Inflammatory macrophage treated with lipopolysaccharide for 4 hours (primary cell): ENCODE measurements around the gene INKA1.
"Not testable (repeated sequence)": the region's sequence is repeated elsewhere in the genome, so short reads cannot be mapped to it uniquely, and the experiment has no call there.

Experiments used
- DNase-seq: peaks from one replicate; pipeline ENCODE4 v3.0.0-alpha.2; 2020

INKA1 gene

DNA sequence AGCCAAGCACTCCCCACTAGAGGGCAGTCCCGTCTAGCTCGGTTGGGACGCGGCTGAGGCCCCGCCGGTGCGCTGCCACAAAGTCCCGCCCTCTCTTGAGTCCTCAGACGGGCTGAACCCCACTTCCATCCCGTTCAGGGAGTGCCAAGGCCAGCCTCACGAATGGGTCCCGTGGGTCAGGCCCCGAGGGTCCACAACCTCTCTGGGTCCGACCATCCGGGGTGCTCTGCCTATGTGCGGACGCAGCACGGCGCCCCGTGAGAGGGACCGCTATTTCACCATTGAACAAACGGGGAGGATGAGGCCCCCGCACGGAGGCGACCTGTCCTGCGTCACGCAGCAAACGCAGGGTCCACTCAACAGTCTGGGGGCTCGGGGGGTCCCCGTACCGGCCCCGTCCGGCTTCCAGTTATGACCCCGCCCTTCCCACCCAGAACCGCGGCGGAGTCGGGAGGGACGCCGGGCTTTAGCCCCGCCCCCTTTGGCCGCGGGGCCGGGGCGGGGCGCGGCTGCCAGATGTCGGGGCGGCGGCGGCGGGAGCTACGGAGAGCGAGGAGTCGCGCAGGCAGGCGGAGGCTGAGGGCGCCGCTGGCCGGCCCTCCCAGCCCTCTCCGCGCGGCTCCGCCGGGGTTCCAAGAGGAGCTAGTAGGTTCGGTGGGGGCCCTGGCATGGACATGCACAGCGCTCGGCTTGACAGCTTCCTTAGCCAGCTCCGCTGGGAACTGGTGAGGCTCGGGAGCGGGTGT is at the start of gene INKA1:
Gene INKA1, plus strand, starts transcription at position 543 of the 746 bp plus-strand sequence. Its CDS starts 132 bp downstream, at position 675.
- DNase-seq, result peak; percentile 86

DNA sequence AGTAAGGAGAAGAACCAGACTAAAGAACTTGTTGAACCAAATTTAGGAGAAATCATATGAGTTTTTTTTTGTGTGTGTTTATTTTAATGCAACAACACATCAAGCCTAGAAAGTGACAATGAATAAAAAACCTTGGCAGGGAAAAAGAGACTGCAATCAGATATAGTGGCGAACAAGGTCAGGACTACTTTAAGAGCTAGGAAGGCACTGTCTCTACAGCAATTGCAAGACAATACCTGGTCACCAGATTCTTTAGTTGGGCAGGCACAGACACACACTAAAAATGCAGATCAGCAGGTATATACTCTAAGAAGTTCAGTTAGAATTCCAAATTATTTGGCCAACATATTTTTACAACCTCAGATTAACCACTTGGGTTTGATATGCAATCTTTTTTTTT is 48.5 kb upstream of the INKA1 start:
- no peak for DNase-seq

DNA sequence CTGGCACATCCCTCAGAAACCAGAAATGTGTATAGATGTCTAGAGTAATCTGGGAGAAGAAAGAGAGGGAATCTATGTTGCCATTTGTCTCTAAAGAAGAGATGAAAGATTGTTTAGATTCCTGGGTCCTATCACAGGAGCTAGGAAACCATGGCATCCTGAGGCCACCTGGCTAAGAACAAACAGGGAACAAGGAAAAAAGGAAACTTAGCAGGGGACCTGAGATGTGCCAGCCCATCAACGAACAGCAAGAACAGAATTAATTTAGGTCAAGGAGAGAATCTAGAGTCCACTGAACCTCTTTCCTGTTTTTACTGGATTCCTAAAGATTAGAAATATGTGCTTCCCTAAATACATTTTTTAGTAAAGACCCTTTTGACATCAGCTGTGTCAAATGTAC is 47.0 kb upstream of the INKA1 start:
- DNase-seq, result no peak

DNA sequence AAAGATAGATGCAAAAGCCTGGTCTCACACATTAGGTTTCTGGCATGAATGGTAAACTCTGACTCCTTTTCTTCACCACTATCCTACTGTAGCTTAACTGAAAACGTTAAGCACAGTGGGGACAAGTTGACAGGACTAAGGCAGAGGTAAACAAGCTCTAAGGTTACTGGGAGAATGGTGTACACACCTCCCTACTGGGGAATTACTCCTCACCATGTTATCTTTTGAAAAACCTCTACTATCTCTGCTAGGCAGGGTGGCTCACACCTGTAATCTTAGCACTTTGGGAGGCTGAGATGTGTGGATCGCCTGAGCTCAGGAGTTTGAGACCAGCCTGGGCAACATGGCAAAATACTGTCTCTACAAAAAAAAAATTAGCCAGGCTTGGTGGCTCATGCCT is 45.9 kb upstream of the INKA1 start:
- no peak for DNase-seq

DNA sequence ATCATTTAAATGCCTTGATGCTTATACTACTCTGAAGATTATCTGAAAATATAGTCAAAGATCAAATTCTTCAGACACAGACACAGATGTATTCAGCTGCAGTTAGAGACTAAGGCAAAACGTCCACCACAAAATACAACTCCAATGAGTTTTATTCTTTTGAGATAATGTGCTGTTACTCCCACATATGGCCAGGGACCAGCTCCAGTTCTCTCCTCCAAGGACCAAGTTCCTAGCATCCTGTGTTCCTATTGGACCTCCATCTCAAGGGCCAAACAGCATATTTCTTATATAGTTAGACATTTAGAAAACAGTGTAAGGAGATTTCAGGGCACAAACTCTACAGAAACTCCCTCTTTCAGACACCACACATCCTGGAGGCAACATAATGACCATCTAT is 43.8 kb upstream of the INKA1 start:
- no peak for DNase-seq

DNA sequence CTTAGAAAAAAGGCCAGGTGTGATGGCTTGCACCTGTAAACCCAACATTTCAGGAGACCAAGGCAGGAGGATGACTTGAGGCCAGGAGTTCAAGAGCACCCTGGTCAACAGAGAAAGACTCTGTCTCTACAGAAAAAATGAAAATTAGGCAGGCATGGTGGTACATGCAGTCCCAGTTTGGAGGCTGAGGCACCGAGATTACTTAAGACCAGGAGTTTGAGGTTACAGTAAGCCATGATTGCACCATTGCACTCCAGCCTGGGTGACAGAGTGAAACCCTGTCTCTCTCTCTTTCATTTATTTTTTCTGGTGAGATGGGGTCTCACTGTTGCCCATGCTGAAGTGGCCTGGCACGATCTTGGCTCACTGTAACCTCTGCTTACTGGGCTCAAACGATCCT is 41.4 kb upstream of the INKA1 start:
- DNase-seq, result no peak

DNA sequence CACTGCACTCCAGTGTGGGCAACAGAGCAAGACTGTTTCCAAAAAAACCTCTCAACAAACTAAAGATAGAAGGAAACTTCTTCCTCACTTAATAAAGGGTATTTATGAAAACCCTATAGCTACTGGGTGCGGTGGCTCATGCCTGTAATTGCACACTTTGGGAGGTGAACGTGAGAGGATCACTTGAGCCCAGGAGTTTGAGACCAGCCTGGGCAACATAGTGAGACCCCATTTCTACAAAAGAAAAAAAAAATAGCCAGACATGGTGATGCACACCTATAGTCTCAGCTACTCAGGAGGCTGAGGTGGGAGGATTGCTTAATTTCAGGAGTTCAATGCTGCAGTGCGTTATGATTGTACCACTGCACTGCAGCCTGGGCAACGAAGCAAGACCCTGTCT is 39.1 kb upstream of the INKA1 start:
- no peak for DNase-seq

DNA sequence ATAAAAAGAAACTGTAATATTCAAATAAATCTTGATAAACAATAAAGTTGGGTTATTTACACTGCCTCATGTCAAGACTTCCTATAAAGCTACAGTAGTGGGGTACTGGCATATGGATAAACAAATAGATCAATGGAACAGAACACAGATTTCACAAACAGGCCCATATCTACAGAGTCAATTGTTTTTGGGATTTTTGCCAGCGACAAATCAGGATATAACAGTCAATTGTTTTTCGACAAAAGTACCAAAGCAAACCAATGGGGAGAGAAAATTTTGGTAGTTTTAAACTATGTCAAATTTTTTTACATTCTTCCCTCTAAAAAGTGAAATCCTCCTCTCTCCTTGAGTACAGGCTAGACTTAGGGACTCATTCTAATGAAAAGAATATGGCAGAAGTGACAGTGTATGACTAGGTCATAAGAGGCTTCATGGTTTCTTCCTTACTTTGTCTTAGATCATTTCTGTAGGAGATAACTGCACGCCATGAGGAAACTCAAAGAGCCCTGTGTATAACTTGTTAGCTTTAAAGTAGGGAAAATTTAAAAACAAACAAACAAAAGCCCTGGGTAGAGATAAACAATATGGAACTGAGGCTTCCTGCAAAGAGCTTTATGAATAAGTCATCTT is 33.7 kb upstream of the INKA1 start:
- no peak for DNase-seq

DNA sequence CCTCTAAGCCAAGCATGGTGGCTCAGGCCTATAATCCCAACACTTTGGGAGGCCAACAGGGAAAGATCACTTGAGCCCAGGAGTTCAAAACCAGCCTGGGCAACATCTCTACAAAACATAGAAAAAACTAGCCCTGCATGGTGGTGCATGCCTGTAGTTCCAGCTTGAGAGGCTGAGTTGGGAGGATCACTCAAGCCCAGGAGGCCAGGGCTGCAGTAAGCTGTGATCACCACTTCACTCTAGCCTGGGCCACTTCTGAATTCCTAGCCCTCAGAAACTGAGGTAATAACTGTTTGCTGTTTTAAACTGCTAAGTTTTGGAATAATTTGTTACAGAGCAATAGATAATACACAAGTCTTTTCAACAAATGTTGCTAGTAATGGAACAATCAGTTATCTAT is 33.1 kb upstream of the INKA1 start:
- DNase-seq, result no peak

DNA sequence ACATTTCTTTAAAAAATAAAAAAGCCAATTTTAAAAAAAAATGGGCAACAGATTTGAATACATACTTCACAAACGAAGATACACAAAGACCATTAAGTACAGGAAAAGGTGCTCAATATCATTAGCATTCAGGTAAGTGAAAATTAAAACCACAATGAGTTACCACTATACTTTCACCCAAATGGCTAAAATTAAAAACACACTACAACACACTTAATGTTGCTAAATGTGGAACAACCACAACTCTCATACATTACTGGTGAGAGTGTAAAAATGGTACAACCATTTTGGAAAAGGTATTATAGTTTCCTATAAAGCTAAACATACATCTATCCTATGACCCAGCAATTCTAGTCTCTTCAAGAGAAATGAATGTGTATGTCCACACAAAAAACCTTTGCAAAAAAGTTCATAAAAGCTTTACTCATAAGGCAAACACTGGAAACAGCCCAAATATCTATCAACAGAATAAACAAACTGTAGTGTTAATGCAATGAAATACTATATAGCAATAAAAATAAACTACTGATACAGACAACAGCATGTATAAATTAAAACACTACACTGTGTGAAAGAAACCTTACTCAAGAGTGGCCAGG is 31.6 kb upstream of the INKA1 start:
- no peak for DNase-seq

DNA sequence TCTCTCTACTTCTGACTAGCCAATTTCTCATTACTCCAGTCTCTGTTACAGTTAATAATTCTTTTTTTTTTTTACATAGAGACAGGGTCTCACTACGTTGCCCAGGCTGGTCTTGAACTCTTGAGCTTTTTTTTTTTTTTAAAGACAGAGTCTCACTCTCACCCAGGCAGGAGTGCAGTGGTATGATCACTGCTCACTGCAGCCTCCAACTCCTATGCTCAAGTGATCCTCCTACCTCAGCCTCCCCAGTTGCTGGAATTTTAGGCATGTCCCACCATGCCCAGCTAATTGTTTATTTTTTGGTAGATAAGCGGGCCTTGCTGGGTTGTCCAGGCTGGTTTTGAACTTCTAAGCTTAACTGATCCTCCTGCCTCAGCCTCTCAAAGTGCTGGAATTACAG is 30.4 kb upstream of the INKA1 start:
- no peak for DNase-seq

DNA sequence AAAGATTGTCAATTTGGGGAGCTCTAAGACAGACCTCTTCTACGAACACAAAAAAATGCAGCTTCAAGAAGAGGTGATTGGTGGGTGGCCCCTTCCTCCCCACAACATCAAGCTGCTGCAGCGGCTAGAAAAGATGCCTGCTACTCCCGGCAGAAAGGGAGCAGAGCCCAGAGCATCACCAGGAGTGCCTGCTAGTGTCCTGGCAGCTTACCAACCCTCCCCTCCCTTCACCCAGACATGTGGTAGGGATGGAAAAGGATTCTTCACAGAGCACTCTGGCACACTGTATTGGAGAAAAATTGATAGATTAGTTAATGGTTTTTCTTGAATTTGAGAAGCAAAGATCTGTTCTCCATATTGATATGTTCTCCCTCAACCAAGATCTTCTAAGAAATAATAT is 27.5 kb upstream of the INKA1 start:
- DNase-seq, result no peak

DNA sequence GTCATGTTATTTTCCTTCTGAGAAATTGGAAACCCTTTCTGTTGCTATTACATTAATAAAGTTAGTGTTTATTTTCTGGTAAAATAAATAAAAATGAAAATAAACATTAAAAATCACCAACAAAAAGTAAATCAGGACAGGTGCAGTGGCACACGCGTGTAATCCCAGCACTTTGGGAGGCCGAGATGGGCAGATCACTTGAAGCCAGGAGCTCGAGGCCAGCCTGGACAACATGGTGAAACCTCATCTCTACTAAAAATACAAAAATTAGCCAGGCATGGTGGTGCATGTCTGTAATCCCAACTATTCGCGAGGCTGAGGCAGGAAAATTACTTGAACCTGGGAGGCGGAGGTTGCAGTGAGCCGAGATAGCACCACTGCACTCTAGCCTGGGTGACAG is 27.0 kb upstream of the INKA1 start:
- DNase-seq, result not testable (repeated sequence)

DNA sequence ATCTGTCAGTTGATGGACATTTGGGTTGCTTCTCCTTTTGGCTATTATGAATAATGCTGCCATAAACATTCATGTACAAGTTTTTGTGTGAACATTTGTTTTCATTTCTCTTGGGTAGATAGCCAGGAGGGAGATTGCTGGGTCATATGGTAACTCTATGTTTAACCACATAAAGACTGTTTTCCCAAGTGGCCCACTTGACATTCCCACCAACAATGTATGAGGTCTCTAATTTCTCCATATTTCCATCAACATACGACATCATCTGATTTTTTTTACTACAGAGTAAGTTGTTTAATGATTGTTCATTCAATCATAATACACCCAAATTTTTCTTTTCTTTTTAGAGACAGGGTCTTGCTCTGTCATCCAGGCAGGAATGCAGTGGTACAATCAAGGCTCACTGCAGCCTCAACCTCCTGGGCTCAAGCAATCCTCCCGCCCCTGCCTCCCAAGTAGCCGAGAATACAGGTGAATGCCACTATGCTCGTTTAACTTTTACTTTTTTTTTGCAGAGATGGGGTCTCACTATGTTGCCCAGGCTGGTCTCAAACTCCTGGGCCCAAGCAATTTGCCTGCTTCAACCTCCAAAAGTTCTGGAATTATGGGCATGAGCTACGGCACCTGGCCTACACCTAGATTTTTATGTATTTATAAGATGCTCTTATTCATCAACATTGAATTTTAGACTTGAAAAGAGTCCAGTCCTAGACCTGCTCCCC is 23.5 kb upstream of the INKA1 start:
- no peak for DNase-seq

DNA sequence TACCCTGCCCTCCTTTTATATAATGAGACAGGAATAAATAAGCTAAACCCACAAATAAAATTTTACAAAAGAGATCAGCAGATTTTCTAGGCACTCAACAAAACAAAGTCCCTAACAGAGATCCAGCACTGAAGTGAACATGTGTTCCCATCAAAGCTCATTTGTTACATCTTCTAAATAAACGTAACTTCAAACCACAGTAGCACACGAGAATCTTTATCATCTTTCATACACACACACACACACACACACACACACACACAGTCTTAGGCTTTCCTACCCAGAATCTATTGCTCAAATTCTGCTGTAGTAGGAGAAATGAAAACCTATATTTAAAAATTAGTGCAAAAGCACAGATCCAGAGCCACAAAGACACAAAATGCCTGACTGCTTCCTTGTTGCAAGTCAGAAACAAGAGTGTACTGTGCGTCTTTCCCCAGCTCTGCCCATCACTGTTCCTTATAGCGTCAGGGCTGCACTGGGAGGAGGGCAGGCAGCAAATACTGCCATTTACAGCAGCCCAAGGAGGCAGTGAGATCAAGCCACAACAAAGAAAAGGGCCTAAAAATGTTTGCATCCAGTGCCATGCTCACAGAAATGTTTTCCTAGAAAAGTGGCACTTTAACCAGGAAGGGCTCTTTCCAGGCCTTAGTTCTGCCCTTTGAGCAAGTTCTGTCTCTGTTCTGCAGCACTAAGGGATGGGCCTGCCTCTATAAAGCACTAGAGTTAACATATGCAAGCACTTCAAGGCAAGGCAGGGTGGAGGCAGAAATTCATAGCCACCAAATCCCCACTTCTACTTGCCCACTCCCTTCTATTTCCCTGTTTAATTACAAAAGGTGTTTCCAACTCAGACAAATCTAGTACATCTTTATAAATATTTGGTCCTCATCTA is 22.7 kb upstream of the INKA1 start:
- DNase-seq, result no peak

DNA sequence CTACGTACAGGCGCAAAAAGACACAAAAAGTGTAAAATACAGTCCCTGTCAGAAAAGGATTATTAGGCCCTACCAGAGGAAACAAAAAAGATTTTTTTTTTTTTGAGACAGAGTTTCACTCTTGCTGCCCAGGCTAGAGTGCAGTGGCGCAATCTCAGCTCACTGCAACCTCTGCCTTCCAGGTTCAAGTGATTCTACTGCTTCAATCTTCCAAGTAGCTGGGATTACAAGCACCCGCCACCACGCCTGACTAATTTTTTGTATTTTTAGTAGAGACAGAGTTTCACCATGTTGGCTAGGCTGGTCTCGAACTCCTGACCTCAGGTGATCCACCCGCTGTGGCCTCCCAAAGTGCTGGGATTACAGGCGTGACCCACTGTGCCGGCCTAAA is 22.1 kb upstream of the INKA1 start:
- not testable (repeated sequence) for DNase-seq

DNA sequence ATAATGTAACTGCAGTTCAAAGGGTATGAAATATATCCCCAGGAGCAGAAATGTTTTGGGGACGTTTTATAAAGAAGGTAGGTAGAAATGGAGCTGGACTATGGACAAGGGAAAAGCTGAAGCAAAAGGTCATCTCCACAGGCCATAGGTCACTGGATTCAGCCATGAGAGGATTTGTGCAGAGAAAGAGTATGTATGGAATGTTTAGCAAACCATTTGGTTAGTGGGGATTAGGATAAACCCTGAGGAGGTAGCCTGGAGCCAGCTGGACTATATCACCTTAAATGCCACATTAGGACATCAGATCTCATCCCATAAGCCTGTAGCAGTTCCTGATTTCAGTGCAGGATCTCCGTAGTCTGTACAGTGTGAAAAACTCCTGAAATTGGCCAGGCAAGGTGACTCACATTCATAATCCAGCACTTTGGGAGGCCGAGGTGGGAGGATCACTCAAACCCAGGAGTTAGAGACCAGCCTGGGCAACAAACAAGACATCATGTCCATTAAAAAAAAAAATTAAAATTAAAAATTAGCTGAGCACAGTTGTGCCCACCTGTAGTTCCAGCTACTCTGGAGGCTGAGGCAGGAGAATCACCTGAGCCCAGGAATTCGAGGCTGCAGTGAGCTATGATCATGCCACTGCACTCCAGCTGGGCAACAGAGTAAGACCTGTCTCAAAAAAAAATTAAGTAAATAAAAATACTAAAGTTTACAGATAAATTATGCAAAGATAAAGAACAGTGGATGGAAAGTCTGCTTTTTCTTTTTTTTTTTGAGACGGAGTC is 21.5 kb upstream of the INKA1 start:
- DNase-seq, result no peak

DNA sequence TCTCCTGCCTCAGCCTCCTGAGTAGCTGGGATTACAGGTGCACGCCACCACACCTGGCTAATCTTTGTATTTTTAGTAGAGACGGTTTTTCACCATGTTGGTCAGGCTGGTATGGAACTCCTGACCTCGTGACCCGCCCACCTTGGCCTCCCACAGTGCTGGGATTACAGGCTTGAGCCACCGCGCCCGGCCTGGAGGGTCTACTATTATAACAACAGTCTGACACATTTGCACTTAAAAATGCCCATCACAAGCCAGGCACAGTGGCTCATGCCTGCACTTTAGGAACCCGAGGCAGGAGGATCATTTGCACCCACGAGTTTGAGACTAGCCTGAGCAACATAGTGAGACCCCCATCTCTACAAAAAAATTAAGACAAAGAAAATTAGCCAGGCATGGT is 20.8 kb upstream of the INKA1 start:
- not testable (repeated sequence) for DNase-seq

DNA sequence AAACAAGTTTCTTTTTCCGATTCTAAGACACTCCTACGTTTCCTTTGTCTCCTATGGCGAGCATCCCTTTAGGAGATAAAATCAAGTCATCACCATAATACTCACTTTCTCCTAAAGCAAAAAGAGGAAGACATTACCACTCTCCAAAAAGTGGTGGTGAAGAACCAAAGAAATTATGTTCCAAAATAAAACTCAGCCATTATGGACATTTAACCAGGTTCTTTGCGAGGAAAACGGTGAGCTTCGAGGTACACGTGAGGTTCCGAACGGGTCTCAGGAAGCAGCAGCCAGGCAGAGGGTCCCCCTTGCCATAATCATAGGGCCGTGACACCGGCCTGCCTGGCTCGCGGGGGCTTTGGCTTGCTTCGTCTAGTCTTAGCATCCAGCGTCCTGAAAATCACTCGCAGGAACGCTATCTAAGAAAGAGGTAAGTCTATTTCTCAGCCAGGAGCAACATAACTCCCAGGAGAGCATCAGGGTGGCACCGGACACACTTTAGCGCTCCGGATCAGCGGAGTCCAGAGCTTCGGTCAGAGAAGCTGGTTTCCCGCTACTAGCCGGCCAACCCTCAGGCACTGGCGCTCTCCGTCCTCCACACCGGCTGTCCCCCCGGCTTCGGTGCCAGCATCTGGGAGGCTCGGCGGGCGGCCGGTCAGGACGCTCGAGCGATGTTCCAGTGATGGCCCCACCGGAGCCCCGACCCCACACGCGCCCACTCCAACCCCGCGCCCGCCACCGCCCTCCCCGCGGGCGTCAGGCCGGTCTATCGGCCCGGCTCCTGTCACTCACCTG is 17.3 kb upstream of the INKA1 start:
- peak; percentile 31 for DNase-seq

DNA sequence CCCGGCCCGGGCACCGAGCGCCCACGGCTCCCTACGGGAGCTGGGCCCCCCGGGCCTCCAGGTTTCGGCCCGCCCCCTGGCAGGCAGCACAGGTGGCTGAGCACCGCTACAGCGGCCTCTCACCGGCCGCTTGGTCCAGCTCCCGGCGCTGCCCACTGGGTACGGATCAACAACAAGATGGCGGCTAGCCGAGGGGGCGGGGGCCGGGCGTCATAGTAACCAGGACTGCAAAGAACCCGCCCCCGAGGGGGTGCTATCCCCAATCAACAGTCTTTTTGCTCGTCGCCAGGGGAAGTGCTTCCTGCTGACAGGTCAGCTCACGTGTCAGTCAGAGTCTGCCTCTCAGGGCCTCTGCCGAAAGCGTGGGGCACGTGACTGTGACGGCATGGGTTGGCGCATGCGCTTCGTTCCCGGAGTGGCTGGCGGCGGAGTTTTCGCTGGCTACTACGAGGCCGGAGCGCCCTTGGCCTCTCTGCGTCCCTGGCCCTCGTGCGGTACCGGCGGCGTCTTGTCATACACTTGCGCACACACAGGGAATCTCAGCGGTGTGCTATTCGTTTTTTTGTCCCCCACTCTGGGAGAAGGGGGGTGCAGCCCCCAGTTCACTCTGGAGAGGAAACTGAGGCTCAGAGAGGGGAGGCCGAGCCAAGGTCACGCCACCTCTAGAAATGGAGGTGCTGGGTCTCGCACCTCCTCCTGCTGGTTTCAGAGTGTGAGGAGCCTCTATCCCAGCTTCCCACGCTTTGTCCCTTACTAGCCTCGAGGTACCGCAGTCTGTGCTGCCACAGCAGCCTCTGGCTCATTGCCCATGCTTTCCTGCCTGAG is 16.5 kb upstream of the INKA1 start, which contains the start of gene IP6K1:
Gene IP6K1, minus strand, starts transcription at position 186 of the 825 bp plus-strand sequence. CDS start 38,502 bp downstream, outside the sequence.
- peak; percentile 100 for DNase-seq
